Stimulated activated CD4-positive, alpha-beta T cell treated with anti-CD3 and anti-CD28 coated beads, Interleukin-2, amount 100 ng/mL, for 4 hours (primary cell): ENCODE results near the gene ZNF786.
"Not testable (repeated sequence)": the region's sequence is repeated elsewhere in the genome, so short reads cannot be mapped to it uniquely, and the experiment has no call there.

Experiments
- DNase-seq: peaks from one replicate; pipeline ENCODE4 v3.0.0-alpha.2; 2020; ENCODE audit warnings: low read depth

Gene ZNF786

GRCh38 chr7:149077594-149077993 is 12.9 kb downstream of the ZNF786 start:
- no peak for DNase-seq

- no peak for DNase-seq
Observed at GRCh38 chr7:149075286-149075685, 15.2 kb downstream of the ZNF786 start.

GRCh38 chr7:149074116-149074885 is 16.2 kb downstream of the ZNF786 start:
- DNase-seq, result no peak

GRCh38 chr7:149072438-149072775 is 18.1 kb downstream of the ZNF786 start:
- no peak for DNase-seq

GRCh38 chr7:149071641-149072437 is 18.7 kb downstream of the ZNF786 start:
- peak; percentile 17 for DNase-seq

- no peak for DNase-seq
Observed at GRCh38 chr7:149071182-149071635, 19.3 kb downstream of the ZNF786 start.

GRCh38 chr7:149070372-149071125 is 20.0 kb downstream of the ZNF786 start:
- no peak for DNase-seq

GRCh38 chr7:149067869-149068268 is 22.6 kb downstream of the ZNF786 start:
- no peak for DNase-seq

GRCh38 chr7:149063476-149063875 is 27.0 kb downstream of the ZNF786 start:
- DNase-seq, result no peak

GRCh38 chr7:149062217-149062899 is 28.2 kb downstream of the ZNF786 start:
- DNase-seq, result not testable (repeated sequence)

GRCh38 chr7:149060156-149060555 is 30.4 kb downstream of the ZNF786 start:
- no peak for DNase-seq

GRCh38 chr7:149053885-149054284 is 36.6 kb downstream of the ZNF786 start:
- no peak for DNase-seq

- no peak for DNase-seq
Observed at GRCh38 chr7:149053384-149053783, 37.1 kb downstream of the ZNF786 start.

GRCh38 chr7:149050941-149051340 is 39.6 kb downstream of the ZNF786 start:
- DNase-seq, result no peak

- no peak for DNase-seq
Observed at GRCh38 chr7:149048805-149049204, 41.7 kb downstream of the ZNF786 start.

GRCh38 chr7:149046416-149046815 is 44.1 kb downstream of the ZNF786 start:
- DNase-seq, result no peak

GRCh38 chr7:149043936-149044335 is 46.6 kb downstream of the ZNF786 start:
- DNase-seq, result no peak

- DNase-seq, result no peak
Observed at GRCh38 chr7:149041350-149041749, 49.2 kb downstream of the ZNF786 start.

- DNase-seq, result not testable (repeated sequence)
Observed at GRCh38 chr7:149038641-149039040, 51.9 kb downstream of the ZNF786 start.

- no peak for DNase-seq
Observed at GRCh38 chr7:149036676-149037075, 53.8 kb downstream of the ZNF786 start.

GRCh38 chr7:149031353-149031910 is 59.1 kb downstream of the ZNF786 start:
- DNase-seq, result no peak

GRCh38 chr7:149030439-149030838 is 60.1 kb downstream of the ZNF786 start:
- not testable (repeated sequence) for DNase-seq
